CD4-positive, alpha-beta T cell (primary cell): Measurements from ENCODE around the gene CCL11. TPM values are rescaled to one million over a fixed set of nuclear protein-coding genes. Genes with fewer than 3 reads are reported as not detected.

Experiments
- ATAC-seq: fragments of 200-7000 bp; cut with Tn5 transposase; one replicate; pipeline ENCODE4 v1.10.0; 2022; ENCODE audit warnings: mild to moderate bottlenecking; ENCODE audit not compliant: poor library complexity
- CTCF ChIA-PET: fragments of 350-600 bp; sonication (Branson Sonifier 250); formaldehyde crosslinking; loops from one replicate; lab custom pipeline; 2021; ENCODE audit warnings: antibody characterized with exemption, inconsistent platforms; lab: Charles Lee
- POLR2A ChIA-PET: fragments of 350-600 bp; sonication (Branson Sonifier 250); formaldehyde crosslinking; loops from one replicate; lab custom pipeline; 2021; ENCODE audit warnings: antibody characterized with exemption, inconsistent platforms; lab: Charles Lee
- DNase-seq, 14 experiments: peaks; one replicate each; pipeline ENCODE4 v3.0.0-alpha.2; 2013 to 2020; ENCODE audit warnings: mixed read lengths in 2 of 14
- H3K27ac ChIP-seq, 2 donors: one replicate each; pipeline versions ENCODE4 v1.5.1 to v1.7.0; 2013; ENCODE audit warnings: low read length in 2 of 2, low read depth in 1 of 2, mild to moderate bottlenecking in 1 of 2
- H3K27me3 ChIP-seq, 2 experiments: 1 replicate in 1 of 2; 2 replicates in 1 of 2; pipeline versions ENCODE4 v1.6.1 to v1.7.0; 2013; ENCODE audit warnings: low read length in 2 of 2, control low read depth in 1 of 2, mild to moderate bottlenecking in 1 of 2, moderate library complexity in 1 of 2; ENCODE audit not compliant: insufficient read depth in 2 of 2, control insufficient read depth in 1 of 2
- H3K36me3 ChIP-seq: one replicate; pipeline ENCODE4 v1.6.1; 2013; ENCODE audit warnings: low read length, control low read depth; ENCODE audit not compliant: insufficient read depth
- H3K4me1 ChIP-seq: one replicate; pipeline ENCODE4 v1.6.1; 2013; ENCODE audit warnings: low read length, control low read depth; ENCODE audit not compliant: insufficient read depth
- H3K4me3 ChIP-seq: one replicate; pipeline ENCODE4 v1.5.1; 2013; ENCODE audit warnings: mild to moderate bottlenecking, low read length, moderate library complexity
- H3K9me3 ChIP-seq, 2 experiments: 1 replicate in 1 of 2; 2 replicates in 1 of 2; pipeline versions ENCODE4 v1.6.1 to v1.7.0; 2013; ENCODE audit warnings: low read length in 2 of 2, mild to moderate bottlenecking in 2 of 2, control low read depth in 1 of 2, moderate library complexity in 1 of 2; ENCODE audit not compliant: control insufficient read depth in 1 of 2, insufficient read depth in 1 of 2
- H3K27ac Mint-ChIP-seq: one replicate; pipeline ENCODE4 v1.8.0; 2020; ENCODE audit warnings: mixed read lengths
- H3K27me3 Mint-ChIP-seq: one replicate; pipeline ENCODE4 v1.8.0; 2021; ENCODE audit warnings: mixed read lengths
- H3K36me3 Mint-ChIP-seq: one replicate; pipeline ENCODE4 v1.8.0; 2021; ENCODE audit warnings: low read depth, mixed read lengths
- H3K4me1 Mint-ChIP-seq: one replicate; pipeline ENCODE4 v1.8.0; 2021; ENCODE audit warnings: low read depth, mixed read lengths
- H3K4me3 Mint-ChIP-seq: one replicate; pipeline ENCODE4 v1.8.0; 2020; ENCODE audit warnings: mild to moderate bottlenecking, mixed read lengths
- H3K9me3 Mint-ChIP-seq: one replicate; pipeline ENCODE4 v1.8.0; 2020; ENCODE audit warnings: mixed read lengths
- CTCF ChIP-seq: fragments of 200-600 bp; IDR thresholded peaks from one replicate; pipeline ENCODE4 v1.8.0; 2022; ENCODE audit warnings: antibody characterized with exemption, mild to moderate bottlenecking
- intact Hi-C, 2 experiments: fragments of 100-400 bp; cut with DNase I in 1 of 2; cut with micrococcal nuclease in 1 of 2; formaldehyde crosslinking; loops; one replicate each; pipeline versions ENCODE4 v1.15.1 to v1.9.0; 2023 to 2025; cut with DNase I, micrococcal nuclease
- total RNA-seq, 174 experiments: library from RNA in 2 of 174; stranded (reverse) in 2 of 174; gene quantifications; one replicate each; pipeline ENCODE4 v1.2.3 and lab custom pipeline; 2021 to 2026

Gene CCL11
- total RNA-seq, 2 experiments from 2014 or later = not detected

- ATAC-seq (no peak), DNase-seq (no peak)
- intact Hi-C loops = no loop called here
- peaks cover 13 to 25% of the 10 kb centered on the region in 2 experiments for H3K27me3 ChIP-seq
- no peak for TF ChIP-seq CTCF
- POLR2A ChIA-PET = no interaction called here
- H3K36me3 ChIP-seq = no peaks in the 10 kb centered on the region
- H3K9me3 ChIP-seq = no peaks in the 10 kb centered on the region
- no peak overlapping the region for H3K4me3 Mint-ChIP-seq
- H3K9me3 Mint-ChIP-seq = no peaks in the 10 kb centered on the region
- CTCF ChIA-PET = interaction anchor here (0.9 kb wide), 1 partner anchor 10 kb away, joined by 4 read pairs; no protein-coding TSS in a partner anchor
- H3K27ac Mint-ChIP-seq = no peak overlapping the region
- no peaks in the 10 kb centered on the region for H3K4me1 Mint-ChIP-seq
- H3K27me3 Mint-ChIP-seq = peaks cover 61% of the 10 kb centered on the region
- H3K36me3 Mint-ChIP-seq = no peaks in the 10 kb centered on the region
- H3K4me1 ChIP-seq = no peaks in the 10 kb centered on the region
- H3K27ac ChIP-seq = no peak overlapping the region
- no peak overlapping the region for H3K4me3 ChIP-seq
These were observed 9.7 kb upstream of the CCL11 start for GRCh38 chr17:34275881-34276280.

GRCh38 chr17:34276826-34277225 is 8.7 kb upstream of the CCL11 start:
- peaks cover 53% of the 10 kb centered on the region for H3K27me3 Mint-ChIP-seq
- no peak for TF ChIP-seq CTCF
- ATAC-seq = no peak
- Histone ChIP-seq H3K9me3 (no peaks in the 10 kb centered on the region), H3K36me3 (no peaks in the 10 kb centered on the region), H3K27ac (no peak overlapping the region), H3K27me3 (peaks cover 8 to 17% of the 10 kb centered on the region in 2 experiments), H3K4me3 (no peak overlapping the region), H3K4me1 (no peaks in the 10 kb centered on the region)
- no peak overlapping the region for H3K27ac Mint-ChIP-seq
- ChIA-PET POLR2A (no interaction called here), CTCF (no interaction called here)
- intact Hi-C loops = no loop called here
- DNase-seq = no peak
- no peaks in the 10 kb centered on the region for H3K36me3 Mint-ChIP-seq
- no peaks in the 10 kb centered on the region for H3K9me3 Mint-ChIP-seq
- H3K4me1 Mint-ChIP-seq = no peaks in the 10 kb centered on the region
- no peak overlapping the region for H3K4me3 Mint-ChIP-seq

- Mint-ChIP-seq H3K27ac (no peak overlapping the region), H3K4me3 (no peak overlapping the region), H3K27me3 (peaks cover 52% of the 10 kb centered on the region), H3K9me3 (no peaks in the 10 kb centered on the region), H3K4me1 (no peaks in the 10 kb centered on the region), H3K36me3 (no peaks in the 10 kb centered on the region)
- TF ChIP-seq CTCF = no peak
- ChIA-PET CTCF (no interaction called here), POLR2A (no interaction called here)
- ATAC-seq (no peak), DNase-seq (no peak)
- Histone ChIP-seq H3K36me3 (no peaks in the 10 kb centered on the region), H3K27me3 (no peaks in the 10 kb centered on the region), H3K27ac (no peak overlapping the region), H3K4me1 (no peaks in the 10 kb centered on the region), H3K9me3 (no peaks in the 10 kb centered on the region), H3K4me3 (no peak overlapping the region)
- intact Hi-C loops = no loop called here
These were observed 2.0 kb upstream of the CCL11 start for GRCh38 chr17:34283571-34283970.
